SK-N-DZ (cell line): ENCODE data around the gene TPCN1.

ENCODE experiments used
- DNase-seq: peaks from one replicate; pipeline ENCODE4 v3.0.0-alpha.2; 2015; ENCODE audit warnings: low spot score

Gene TPCN1

DNA sequence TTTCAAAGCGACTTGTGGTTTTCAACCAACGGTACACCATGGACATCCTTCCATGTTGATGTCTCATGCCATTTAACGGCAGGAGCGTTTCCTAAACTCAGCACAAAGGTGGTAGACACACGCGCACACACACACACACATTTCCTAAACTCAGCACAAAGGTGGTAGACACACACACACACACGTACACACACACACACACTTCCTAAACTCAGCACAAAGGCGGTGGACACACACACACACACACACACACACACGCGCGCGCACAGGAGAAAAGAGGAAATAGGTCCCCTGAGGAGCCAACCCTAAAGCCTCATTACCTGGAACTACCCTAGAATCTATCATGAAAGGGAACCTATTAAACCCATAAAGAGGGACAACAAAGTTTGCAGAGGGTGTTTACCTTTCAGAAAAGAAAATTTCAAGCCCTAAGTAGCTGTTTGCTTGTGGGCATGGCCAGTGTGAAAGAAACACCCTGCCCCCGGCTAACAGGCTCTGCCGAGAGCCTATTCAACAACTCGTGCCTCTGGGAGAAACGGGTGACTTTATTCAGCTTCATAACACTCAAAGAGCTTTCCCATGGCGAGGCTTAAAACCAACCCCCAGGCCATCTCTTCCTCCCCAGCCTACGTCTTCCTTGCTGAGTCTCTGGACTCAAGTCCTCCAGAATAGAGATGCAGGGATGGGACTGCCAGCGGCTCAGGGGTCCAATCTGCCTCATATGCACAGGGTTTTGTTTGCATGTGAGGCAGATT is 81.8 kb downstream of the TPCN1 start:
- no peak for DNase-seq

DNA sequence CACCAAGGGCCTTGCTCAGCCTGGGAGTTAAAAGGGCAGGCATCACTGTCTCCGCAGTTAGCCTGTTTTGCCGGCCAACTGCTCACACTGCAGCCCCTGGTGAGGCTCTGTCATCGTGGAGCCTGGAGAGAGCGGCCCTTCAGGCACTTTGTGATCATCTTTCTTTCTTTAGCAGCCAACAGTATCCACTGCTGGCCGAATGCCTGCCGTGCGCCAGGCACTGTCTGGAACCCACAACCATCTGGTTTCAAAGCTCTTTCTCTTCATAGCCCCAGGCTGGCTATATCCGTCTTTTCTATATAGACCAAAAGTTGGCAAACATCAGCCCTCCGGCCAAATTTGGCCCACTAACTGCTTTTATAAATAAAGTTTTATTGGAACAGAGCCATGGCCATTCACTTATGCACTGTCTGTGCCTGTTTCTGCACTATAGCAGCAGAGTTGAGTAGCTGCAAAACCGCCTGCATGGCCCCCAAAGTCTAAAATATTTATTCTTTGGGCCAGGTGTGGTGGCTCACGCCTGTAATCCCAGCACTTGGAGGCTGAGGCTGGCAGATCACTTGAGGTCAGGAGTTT is 84.1 kb downstream of the TPCN1 start:
- no peak for DNase-seq

DNA sequence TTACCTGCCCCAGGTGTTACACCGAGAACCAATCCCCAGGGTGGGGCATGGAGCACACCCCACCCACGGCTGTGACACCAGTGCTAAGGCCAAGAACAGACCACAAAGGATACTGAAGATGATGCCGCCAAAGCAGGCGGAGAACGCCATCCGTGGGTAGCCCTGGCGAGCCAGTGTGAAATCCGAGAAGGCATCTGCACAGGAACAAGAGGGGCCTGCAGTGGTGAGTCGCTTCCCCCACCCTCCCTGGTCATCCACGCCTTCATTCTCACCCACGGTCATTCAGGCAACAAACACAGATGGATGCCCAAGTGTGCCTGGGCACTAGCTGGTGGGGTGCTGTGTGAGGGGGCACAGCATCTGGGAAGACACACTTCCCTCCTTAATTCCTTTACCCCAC is 85.1 kb downstream of the TPCN1 start:
- no peak for DNase-seq

DNA sequence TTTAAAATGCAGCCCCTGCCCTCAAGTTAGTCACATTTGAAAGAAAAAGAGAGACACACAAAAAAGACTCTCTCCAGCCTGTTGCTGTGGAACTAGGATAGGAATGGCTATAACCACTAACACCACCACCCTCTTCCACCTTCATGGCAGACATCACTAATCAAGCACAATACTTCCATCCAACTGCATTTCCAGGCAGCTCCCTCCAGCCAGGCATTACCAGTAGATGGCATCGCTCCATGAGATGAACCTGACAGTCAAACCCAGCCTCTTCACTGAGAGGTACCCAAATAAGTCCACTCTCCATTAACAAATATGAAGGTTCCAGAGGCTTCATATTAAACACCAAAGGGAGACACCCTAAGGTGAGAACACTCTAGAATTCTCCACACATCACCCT is 89.2 kb downstream of the TPCN1 start:
- DNase-seq = no peak

DNA sequence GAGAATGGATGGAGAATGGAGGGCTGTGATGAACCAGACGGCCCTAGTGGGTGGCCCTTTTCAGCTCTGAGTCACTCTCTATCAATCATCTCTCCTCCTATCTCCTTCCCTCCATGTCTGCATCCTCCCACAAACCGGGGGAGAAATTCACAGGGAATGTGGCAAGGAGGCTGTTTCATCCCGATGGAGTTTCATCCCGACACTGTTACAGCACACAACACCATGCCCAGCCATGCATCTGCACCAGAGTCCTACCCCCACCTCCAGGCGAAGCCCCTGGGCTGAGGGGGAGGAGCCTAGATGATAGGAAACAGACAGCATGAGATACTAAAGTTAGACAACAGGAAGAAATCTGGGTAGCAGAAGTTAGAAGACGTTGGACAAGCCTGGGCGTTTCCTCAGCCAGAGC is 92.9 kb downstream of the TPCN1 start:
- DNase-seq = no peak

DNA sequence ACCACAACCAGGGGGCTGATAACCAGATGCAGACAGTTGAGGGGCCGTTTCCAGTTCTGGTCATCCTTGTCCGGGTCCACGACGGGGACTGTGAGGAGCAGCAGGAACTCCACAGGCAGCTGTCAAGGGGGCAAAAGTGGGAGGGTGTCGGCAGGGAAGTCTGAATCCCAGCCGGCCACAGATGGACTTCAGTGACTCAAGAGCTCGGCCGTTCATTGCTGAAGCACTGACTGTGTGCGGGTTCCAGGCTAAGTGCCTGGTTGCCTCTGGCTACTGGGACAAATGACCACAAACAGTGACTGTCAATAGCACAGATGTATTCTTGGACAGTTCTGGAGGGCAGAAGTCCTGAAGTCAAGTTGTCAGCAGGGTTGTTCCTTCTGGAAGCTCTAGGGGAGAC is 94.1 kb downstream of the TPCN1 start:
- DNase-seq = no peak

DNA sequence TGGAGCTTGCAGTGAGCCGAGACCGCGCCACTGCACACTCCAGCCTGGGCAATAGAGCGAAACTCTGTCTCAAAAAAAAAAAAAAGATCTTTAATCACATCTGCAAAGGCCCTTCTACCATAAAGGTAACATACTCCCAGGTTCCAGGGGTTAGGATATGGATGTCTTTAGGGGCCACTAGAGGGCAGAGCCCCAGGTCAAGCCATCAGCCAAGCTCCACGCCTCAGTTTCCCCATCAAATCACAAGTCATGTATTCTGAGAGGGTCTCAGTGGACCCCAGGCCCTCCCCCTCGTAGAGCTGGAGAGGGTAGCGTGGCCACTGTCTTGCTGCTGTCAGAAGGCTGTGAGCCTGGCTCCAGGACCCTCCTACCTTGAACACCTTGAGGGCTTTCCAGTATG is 94.9 kb downstream of the TPCN1 start:
- no peak for DNase-seq

DNA sequence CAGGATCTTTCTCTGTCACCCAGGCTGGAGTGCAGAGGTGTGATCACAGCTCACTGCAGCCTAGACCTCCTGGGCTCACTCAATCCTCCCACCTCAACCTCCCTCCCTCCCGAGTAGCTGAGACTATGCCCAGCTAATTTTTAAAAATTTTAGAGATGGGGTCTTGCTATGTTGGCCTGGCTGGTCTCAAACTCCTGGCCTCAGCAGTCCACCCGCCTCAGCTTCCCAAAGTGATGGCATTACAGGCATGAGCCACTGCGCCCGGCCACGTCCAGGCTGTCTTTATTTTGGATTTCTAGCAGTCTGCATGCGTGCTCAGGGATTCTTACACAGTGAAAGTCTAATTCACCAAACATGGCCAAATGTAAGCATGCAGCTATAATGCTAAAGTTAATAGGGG is 95.9 kb downstream of the TPCN1 start:
- DNase-seq = no peak

DNA sequence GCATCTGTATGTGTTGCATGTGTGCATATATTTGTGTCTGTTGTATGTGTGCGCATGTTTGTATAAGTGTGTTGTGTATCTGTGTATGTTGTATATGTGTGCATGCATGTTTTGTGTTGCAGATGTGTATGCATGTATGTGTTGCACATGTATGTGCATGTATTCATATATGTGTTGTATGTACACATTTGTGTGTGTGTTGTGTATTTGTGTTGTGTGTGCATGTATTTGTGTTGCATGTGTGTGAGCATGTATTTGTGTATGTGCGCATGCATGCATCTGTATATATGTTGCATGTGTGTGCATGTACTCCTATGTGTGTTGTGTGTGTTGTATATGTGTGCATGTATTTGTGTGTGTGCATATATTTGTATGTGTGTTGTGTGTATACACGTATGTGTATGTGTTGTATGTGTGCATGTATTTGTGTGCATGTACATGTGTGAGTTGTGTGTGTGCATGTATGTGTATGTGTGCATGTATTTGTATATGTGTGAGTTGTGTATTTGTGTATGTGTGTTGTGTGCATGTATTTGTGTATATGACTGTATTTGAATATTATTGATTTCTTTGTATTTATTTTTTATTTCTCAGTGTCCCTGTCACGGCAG is 96.9 kb downstream of the TPCN1 start:
- no peak for DNase-seq

DNA sequence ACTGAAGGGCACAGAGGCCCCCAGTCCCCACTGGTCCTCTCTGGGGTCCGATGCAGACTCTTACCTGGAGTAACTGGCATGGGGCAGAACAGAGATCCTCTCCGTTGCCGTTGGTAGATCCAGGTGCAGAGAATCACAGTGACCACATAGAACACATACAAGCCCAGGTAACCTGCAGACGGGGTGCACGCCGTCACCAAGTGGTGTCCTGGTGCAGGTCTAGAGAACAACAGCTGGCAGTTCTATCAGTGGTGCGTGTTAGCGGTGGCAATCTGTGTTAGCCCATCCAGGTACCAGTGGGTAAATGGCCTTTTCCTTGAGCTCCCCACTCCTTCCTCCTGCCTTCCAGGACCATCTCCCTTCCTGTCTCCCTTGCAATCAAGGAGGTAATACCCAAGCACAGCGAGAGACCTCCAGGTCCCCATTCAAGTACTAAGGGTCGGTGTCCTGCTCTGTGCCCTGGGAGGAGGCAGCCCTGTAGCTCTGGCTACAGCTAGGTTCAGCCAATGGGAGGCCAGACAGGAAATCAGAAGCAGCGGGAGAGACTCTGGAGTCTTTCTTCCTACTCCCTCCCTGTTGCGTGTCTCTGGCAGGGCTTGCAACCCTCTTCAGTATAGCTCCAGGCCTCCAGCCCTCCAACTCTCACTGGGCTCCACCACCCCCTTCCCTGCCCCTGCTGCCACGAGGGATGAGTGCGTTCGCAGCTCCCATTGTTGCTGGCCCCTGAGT is 97.8 kb downstream of the TPCN1 start:
- no peak for DNase-seq

DNA sequence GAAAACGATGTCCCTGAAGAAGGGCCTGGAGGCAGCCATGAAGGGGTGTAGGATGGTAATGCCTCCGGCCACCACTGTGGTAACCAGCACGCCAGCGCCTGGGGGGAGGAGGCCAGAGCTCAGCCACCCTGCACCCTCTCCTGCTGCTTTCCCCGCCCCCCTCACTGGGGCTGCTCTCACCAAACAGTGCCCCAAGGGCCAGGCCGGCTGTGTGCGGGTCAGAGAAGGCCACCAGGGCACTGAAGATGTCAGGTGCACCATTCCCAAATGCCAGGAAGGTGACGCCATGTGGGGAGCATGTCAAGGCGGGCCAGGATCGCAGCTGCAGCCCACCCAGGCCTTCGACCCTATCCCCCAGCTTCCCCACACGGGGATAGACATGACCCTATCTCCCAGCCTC is 99.1 kb downstream of the TPCN1 start:
- DNase-seq = no peak

DNA sequence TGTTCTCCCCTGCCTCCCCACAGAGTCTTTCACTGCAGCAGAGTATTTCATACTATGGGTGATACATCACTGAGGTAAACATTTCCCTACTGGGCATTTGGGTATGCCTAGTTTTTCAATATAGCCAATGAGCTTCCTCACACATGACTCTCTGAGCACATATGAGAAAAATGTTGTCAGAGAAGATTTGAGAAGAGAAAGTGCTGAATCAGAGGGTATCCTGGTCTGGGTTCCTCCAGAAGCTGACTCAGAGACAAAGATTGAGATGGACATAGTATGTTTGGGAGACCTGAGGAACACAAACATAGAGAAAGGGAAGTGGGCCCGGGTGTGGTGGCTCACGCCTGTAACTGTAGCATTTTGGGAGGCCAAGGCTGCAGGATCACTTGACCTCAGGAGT is 101.1 kb downstream of the TPCN1 start:
- DNase-seq = no peak

DNA sequence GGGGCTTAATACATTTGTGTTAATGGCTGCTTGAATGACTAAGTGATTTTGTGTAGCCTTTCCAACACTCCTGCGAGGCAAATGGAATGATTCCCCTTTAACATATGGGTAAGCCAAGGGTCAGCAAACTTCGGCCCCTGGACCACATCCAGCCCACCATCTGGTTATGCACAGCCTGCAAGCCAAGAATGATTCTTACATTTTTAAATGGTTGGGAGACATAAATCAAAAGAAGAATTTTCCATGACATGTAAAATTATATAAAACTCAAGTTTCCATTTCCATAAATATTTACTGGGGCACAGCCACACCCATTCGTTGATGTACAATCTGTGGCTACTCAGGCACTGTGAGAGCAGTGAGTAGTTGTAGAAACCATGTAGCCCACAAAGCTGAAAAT is 104.7 kb downstream of the TPCN1 start:
- DNase-seq = no peak

DNA sequence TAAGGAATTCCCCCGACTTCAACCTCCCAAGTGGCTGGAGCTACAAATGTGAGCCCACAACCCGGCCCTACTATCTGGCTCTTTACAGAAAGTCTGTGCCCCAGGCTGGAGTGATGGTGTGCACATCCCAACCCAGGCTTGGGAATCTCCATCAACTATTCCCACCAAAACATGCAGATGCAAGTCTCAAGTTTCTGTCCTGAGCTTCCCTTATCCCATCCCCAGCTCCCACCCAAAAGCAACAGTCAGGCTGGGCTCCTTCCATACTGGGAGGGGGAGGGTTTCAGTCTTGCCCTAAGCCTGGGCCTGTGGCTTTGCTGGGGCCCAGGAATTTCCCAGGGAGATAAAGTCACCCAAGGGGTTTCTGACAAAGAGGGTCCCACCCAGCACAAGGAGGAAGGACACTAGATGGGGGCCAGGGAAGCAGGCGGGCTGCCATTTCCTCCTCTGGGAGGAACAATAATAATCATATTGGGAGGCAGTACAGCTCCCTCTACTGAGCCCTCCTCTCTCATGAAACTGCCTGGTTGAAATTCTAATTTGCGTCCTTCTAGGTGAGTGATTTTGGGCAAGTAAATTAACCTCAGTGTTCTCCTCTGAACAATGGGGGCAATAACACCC is 105.6 kb downstream of the TPCN1 start:
- no peak for DNase-seq

DNA sequence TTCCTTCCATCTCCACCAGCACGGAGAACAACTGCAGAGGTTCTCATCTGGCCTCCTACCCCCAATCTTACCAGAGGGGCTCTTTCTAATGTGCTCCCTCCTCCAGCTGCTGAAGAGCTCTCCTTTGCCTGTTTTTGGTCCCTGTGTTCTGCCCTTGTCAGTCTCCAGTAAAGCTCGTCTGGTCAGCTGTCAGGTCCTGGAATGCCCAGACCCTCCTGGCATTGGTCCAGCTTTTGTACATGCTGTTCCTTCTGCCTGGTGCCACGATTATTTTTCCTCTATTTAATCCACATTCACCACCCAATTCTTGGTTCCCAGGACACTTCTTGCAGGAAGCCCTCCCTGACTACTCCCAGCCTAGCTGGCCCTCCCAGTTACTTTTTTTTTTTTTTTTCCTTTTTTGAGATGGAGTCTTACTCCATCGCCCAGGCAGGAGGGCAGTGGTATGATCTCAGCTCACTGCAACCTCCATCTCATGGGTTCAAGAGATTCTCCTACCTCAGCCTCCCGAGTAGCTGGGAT is 107.2 kb downstream of the TPCN1 start:
- no peak for DNase-seq

DNA sequence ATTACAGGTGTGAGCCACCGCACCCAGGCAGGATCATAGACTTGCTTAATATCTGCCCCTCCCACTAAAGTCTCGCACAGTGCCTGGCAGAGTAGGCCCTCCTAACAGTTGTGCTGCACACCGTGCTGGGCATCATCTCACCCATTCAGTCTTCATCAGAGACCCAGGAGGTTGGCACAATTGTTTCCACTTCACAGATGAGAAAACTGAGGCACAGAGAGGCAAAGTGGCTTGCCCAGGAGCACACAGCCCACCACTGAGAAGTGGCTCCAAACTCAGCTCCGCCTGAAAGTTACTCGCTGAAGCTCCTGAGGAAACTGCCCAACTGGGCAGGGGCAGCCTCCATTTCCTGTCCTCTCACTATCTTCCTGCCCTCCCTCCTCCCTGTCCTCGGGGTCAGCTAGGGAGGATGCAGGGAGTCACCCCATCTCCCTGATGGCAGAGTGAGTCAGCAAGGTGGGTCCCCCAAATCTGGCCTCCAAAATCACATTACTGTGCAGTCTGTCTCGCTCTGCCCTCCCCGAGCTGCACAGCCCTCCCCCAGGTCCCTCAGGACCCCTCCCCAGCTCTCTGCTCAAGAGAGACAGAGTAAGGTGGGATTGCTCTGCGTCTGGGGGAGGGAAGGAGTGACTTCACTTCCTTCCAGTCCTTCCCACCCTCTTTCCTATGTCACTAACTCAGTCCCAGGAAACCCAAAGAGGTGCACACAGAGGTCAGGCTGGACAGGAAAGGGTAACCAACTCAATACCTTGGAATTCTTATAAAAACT is 107.9 kb downstream of the TPCN1 start:
- DNase-seq = no peak

DNA sequence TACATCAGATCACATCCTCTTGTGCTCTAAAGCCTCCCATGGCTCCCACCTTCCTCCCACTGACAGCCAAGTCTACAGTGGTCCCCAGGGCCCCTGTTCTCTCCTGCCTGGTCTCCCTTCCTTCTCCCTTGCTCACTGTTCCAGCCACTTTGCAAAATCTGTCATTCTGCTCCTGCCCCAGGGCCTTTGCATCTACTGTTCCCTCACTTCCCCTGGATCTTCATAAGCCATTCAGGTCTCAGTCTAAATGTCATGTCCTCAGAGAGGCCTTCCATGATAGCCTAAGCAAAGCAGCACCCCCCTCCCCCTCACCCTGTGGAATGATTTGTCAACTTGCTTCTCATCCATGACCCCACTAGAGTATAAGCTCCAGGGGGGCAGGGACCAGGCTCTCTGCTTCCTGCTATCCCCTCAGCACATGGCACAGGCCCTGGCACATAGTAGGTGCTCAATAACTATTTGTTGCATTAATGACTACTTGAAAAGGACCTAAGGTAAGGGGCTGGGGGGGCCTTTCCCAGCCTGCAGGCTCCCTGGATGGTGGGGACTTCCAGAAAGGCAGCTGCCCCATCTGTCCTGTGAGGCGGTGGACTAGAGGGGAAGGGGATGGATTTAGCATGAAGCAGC is 108.6 kb downstream of the TPCN1 start:
- DNase-seq = no peak

DNA sequence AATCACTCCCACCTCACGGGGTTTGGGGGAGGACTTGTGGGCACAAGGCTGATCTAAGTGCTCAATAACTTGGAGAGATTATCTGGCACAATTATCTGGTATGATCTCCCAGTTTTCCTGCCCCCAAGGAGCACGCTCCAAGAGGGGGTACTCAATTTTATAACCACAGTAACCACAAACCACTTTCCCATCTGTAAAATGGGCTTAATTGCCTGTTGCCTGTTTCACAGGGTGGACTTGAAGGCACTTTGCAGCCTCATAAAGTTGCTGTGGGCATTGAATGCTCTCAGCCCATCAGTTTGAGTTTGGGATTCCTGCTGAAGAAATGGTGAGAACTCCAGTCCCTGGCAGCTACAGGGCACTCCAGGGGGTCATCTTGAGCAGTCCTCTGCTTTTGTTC is 109.2 kb downstream of the TPCN1 start:
- DNase-seq = no peak

DNA sequence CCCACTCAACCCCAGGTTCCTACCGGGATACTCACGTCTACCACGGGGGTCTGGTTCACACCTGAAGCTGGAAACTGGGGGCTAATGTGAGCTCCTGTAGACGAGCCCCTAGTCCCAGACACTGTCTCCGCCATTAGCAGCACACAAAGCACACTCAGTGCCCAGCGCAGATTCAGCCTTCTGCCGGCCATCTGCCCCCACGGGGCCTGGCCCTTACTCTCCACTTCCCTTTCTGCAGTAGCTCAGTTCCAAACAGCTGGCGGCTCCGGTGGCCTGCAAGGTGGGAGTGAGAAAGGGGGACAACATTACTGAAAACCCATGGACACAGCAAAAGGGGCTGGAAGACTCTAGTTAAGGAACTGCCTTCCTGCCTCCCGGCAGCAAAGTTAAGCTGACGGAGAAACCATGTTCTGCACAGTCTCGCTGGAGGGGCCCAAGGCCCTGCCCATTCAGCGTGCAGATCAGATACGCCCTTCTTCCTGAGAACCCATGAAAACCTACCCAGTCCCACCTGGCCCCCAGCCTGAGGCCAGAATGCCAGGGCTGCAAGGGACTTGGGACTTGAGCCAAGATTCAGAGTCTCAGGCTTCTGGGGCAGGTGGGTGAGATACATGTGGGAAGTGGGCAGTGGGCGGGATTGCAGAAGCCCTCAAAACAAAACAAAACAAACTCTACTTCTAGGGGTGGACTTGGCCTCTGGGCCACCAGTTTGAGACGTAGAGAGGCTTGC is 111.6 kb downstream of the TPCN1 start:
- no peak for DNase-seq

DNA sequence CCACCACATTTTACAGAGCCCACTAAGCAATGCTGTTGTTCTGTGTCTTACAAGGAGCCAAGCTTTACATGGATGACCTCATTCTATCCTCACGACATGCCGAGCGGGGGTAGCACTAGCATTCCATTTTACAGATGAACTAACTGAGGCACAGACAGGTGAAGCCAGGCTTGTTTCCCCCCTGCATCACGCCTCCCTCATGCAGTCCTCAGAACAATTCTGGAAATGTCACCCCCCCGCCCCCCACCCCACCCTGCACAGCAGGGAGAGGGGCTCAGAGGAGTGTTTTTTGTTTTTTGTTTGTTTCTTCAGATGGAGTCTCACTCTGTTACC is 112.1 kb downstream of the TPCN1 start:
- no peak for DNase-seq
